PC-3 (cell line): ENCODE results near the gene COX4I1. TPM values are rescaled to one million over a fixed set of nuclear protein-coding genes. Genes with fewer than 3 reads are reported as not detected.
A peak's percentile ranks its signal among the peaks of the same experiment; 100 is the strongest.

Source experiments
- ATAC-seq: fragments of 200-7000 bp; cut with Tn5 transposase; 2 replicates; pipeline ENCODE4 v1.9.1; 2020; ENCODE audit warnings: mild to moderate bottlenecking, moderate library complexity
- BruUV-seq: library from RNA; stranded (reverse); fragments of 400-500 nt; replicated peaks from 2 replicates; lab custom pipeline; 2021; lab: Mats Ljungman, UMichigan
- CTCF ChIA-PET: fragments of 300-600 bp; sonication (Branson Sonifier 250); formaldehyde crosslinking; loops from one replicate; lab custom pipeline; 2022; ENCODE audit warnings: antibody characterized with exemption; lab: Charles Lee
- POLR2A ChIA-PET: fragments of 300-600 bp; sonication (Branson Sonifier 250); formaldehyde crosslinking; loops from one replicate; lab custom pipeline; 2022; ENCODE audit warnings: antibody characterized with exemption; ENCODE audit not compliant: unreplicated experiment; lab: Charles Lee
- DNase-seq: peaks from one replicate; pipeline ENCODE4 v3.0.0-alpha.2; 2015
- H2AFZ ChIP-seq: fragments of 300-600 bp; sonication (generic); 2 replicates; pipeline ENCODE4 v1.6.0; 2016; ENCODE audit warnings: antibody characterized with exemption, low read length
- H3F3A ChIP-seq: fragments of 300-600 bp; sonication (generic); one replicate; pipeline ENCODE4 v1.6.0; 2017; ENCODE audit warnings: antibody characterized with exemption, low read length, control low read depth, mild to moderate bottlenecking; ENCODE audit not compliant: unreplicated experiment
- H3K27ac ChIP-seq: fragments of 300-600 bp; sonication (generic); 2 replicates; pipeline ENCODE4 v1.5.1; 2016; ENCODE audit warnings: mild to moderate bottlenecking, low read length
- H3K27me3 ChIP-seq: fragments of 300-600 bp; sonication (generic); 2 replicates; pipeline ENCODE4 v1.6.1; 2016; ENCODE audit warnings: low read length, mixed read lengths
- H3K36me3 ChIP-seq: fragments of 300-600 bp; sonication (generic); 2 replicates; pipeline ENCODE4 v1.6.1; 2016; ENCODE audit warnings: low read depth, mixed run types, low read length, mixed read lengths
- H3K4me1 ChIP-seq: fragments of 300-600 bp; sonication (generic); 2 replicates; pipeline ENCODE4 v1.5.1; 2016; ENCODE audit warnings: low read length; ENCODE audit not compliant: insufficient read depth
- H3K4me2 ChIP-seq: fragments of 300-600 bp; sonication (generic); 2 replicates; pipeline ENCODE4 v1.6.0; 2016; ENCODE audit warnings: low read length
- H3K4me3 ChIP-seq: fragments of 300-600 bp; sonication (generic); 2 replicates; pipeline ENCODE4 v1.5.1; 2016; ENCODE audit warnings: mild to moderate bottlenecking, low read length, mixed read lengths
- H3K79me2 ChIP-seq: fragments of 300-600 bp; sonication (generic); 2 replicates; pipeline ENCODE4 v1.6.1; 2017; ENCODE audit warnings: low read length, mixed read lengths
- H3K9ac ChIP-seq: fragments of 300-600 bp; sonication (generic); 2 replicates; pipeline ENCODE4 v1.6.0; 2016; ENCODE audit warnings: mild to moderate bottlenecking, low read length
- H3K9me2 ChIP-seq: fragments of 300-600 bp; sonication (generic); replicated peaks from 2 replicates; pipeline ENCODE4 v1.6.1; 2016; ENCODE audit warnings: mixed run types, low read length, mixed read lengths
- H3K9me3 ChIP-seq: fragments of 300-600 bp; sonication (generic); 2 replicates; pipeline ENCODE4 v1.6.1; 2016; ENCODE audit warnings: low read length, mixed read lengths
- H4K20me1 ChIP-seq: fragments of 300-600 bp; sonication (generic); 2 replicates; pipeline ENCODE4 v1.6.1; 2016; ENCODE audit warnings: low read length, mixed read lengths
- EZH2 ChIP-seq: fragments of 300-600 bp; sonication (generic); IDR thresholded peaks from one replicate; pipeline ENCODE4 v1.6.1; 2017; ENCODE audit warnings: antibody characterized with exemption, mild to moderate bottlenecking, low read length; ENCODE audit not compliant: unreplicated experiment
- EZH2phosphoT487 ChIP-seq: fragments of 300-600 bp; sonication (generic); IDR thresholded peaks from 2 replicates; pipeline ENCODE4 v1.6.1; 2018; ENCODE audit warnings: mild to moderate bottlenecking, antibody characterized with exemption, low read length, borderline replicate concordance
- intact Hi-C: fragments of 100-400 bp; cut with micrococcal nuclease; formaldehyde crosslinking; loops from 2 replicates; pipeline ENCODE4 v1.9.0; 2023
- total RNA-seq: library from RNA; depleted of rRNA; stranded (reverse); fragments of >200 nt; gene quantifications from 2 replicates; pipeline ENCODE4 v1.2.3, GENCODE V29; 2014
- TF ChIP-seq, protein P1 (sequence below): fragments of 300-600 bp; sonication (generic); conservative IDR thresholded peaks from 2 replicates; pipeline ENCODE4 v1.5.1; 2017; ENCODE audit warnings: antibody characterized with exemption, low read depth, mild to moderate bottlenecking, low read length

Gene COX4I1
- total RNA-seq, 1 experiment from 2014 or later: 598 TPM

DNA sequence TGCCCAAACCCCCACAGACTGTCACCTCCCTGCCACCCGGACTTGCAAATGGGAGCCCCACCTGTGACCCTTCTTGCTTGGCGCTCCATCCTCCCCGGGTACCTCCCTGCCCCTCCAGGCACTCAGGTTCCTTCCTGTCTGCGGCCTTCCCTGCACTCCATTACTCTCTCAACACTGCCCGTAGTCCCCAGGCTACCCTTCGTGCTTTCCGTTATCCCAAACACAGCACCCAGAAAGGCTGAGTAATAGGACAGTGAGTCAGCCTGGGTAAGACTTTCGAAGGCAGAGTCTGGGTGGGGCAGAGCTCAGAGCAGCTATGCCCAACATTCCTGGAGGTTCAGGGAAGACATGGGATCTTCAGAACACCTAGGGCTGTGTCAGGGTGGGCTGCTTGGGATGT, 32.0 kb upstream of the COX4I1 start:
- intact Hi-C loops: no loop called here
- H3K27ac ChIP-seq: peak overlapping the region; percentile 48
- no peak for TF ChIP-seq EZH2
- TF ChIP-seq, protein P1, sequence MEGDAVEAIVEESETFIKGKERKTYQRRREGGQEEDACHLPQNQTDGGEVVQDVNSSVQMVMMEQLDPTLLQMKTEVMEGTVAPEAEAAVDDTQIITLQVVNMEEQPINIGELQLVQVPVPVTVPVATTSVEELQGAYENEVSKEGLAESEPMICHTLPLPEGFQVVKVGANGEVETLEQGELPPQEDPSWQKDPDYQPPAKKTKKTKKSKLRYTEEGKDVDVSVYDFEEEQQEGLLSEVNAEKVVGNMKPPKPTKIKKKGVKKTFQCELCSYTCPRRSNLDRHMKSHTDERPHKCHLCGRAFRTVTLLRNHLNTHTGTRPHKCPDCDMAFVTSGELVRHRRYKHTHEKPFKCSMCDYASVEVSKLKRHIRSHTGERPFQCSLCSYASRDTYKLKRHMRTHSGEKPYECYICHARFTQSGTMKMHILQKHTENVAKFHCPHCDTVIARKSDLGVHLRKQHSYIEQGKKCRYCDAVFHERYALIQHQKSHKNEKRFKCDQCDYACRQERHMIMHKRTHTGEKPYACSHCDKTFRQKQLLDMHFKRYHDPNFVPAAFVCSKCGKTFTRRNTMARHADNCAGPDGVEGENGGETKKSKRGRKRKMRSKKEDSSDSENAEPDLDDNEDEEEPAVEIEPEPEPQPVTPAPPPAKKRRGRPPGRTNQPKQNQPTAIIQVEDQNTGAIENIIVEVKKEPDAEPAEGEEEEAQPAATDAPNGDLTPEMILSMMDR: no peak
- TF ChIP-seq EZH2phosphoT487: no peak
- H3K79me2 ChIP-seq: no peaks in the 10 kb centered on the region
- ChIA-PET POLR2A (interaction anchor here (0.8 kb wide), 1 partner anchor 16 kb away, joined by 4 read pairs; no protein-coding TSS in a partner anchor), CTCF (no interaction called here)
- DNase-seq (peak; percentile 81), ATAC-seq (peak; percentile 99)
- no peak overlapping the region for H3K4me3 ChIP-seq
- H2AFZ ChIP-seq: no peak overlapping the region; the same call in 1 of the 2 replicates
- BruUV-seq: no TSS peak
- peak overlapping the region; percentile 71 for H3K4me2 ChIP-seq
- no peaks in the 10 kb centered on the region for H3K9me3 ChIP-seq
- no peaks in the 10 kb centered on the region for H3K36me3 ChIP-seq
- no peaks in the 10 kb centered on the region for H3K9me2 ChIP-seq
- H3K9ac ChIP-seq: no peak overlapping the region
- no peaks in the 10 kb centered on the region for H4K20me1 ChIP-seq
- peaks cover 14% of the 10 kb centered on the region for H3K4me1 ChIP-seq
- H3K27me3 ChIP-seq: no peaks in the 10 kb centered on the region
- no peaks in the 10 kb centered on the region for H3F3A ChIP-seq

DNA sequence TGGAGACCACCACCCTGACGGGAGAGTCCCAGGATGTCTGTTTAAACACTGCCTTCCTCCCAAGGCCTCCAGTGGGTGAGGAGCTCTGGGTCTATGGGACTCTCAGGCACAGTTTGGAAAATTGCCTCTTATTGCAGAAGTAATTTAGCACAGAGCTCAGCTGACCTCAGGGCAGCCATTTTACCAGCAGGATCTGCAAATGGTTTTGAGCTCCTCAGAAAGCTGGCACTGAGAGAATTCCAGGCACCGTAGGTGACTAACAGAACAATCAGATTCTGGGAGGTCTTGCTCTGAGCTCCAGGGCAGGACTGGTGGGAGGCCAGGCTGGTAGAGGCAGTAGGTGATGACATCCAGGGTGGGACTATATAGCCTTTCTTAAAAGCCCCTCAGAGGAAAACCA, 31.3 kb upstream of the COX4I1 start:
- Histone ChIP-seq H3K27ac (peak overlapping the region; percentile 48), H3F3A (no peaks in the 10 kb centered on the region), H3K36me3 (no peaks in the 10 kb centered on the region), H3K9me2 (no peaks in the 10 kb centered on the region), H3K27me3 (no peaks in the 10 kb centered on the region), H3K9ac (no peak overlapping the region), H3K4me3 (no peak overlapping the region), H3K9me3 (no peaks in the 10 kb centered on the region), H2AFZ (no peak overlapping the region; the same call in 1 of the 2 replicates), H3K4me2 (peak overlapping the region; percentile 71), H3K4me1 (peaks cover 14% of the 10 kb centered on the region), H3K79me2 (no peaks in the 10 kb centered on the region), H4K20me1 (no peaks in the 10 kb centered on the region)
- TF ChIP-seq EZH2: no peak
- no peak for TF ChIP-seq EZH2phosphoT487
- TF ChIP-seq, protein P1: no peak
- POLR2A ChIA-PET: no interaction called here
- DNase-seq: no peak
- ATAC-seq: peak; percentile 14
- no TSS peak for BruUV-seq
- intact Hi-C loops: no loop called here
- CTCF ChIA-PET: no interaction called here

DNA sequence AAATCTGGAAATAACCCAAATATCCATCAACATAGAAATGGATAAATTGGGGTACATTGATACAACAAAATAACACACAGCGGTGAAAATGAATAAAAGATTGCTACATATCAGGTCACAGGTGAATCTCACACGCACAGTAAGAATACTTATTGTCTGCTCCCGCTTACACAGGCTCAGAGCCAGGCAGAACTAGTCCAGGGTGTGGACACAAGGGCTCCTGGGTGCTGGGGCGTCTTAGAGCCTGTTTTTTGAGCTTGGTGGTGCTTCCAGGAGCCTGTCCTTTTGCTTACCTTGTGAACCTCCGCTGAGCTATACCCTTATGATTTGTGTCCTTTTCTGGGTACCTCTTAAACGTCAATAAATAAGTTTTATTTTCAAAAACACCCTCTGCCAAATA, 28.8 kb upstream of the COX4I1 start:
- Histone ChIP-seq H3K4me3 (no peak overlapping the region), H3K79me2 (no peaks in the 10 kb centered on the region), H3K9me3 (no peaks in the 10 kb centered on the region), H4K20me1 (no peaks in the 10 kb centered on the region), H3K36me3 (no peaks in the 10 kb centered on the region), H3F3A (no peaks in the 10 kb centered on the region), H2AFZ (no peak overlapping the region), H3K9me2 (no peaks in the 10 kb centered on the region), H3K9ac (no peak overlapping the region), H3K4me2 (no peak overlapping the region), H3K27me3 (no peaks in the 10 kb centered on the region), H3K27ac (no peak overlapping the region), H3K4me1 (peaks cover 14% of the 10 kb centered on the region)
- intact Hi-C loops: no loop called here
- ChIA-PET CTCF (no interaction called here), POLR2A (no interaction called here)
- no TSS peak for BruUV-seq
- ATAC-seq (no peak), DNase-seq (no peak)
- TF ChIP-seq, protein P1: no peak
- TF ChIP-seq EZH2phosphoT487 (no peak), EZH2 (no peak)
